AG10803 (cell line): ENCODE measurements around the gene SEPTIN5.
A peak's percentile ranks its signal among the peaks of the same experiment; 100 is the strongest.
"Not testable (repeated sequence)": the region's sequence is repeated elsewhere in the genome, so short reads cannot be mapped to it uniquely, and the experiment has no call there.

ENCODE experiments used
- DNase-seq: peaks from one replicate; pipeline ENCODE4 v3.0.0; 2010; ENCODE audit warnings: low read depth
- H3K4me3 ChIP-seq: 2 replicates; pipeline ENCODE4 v1.5.1; 2011; ENCODE audit warnings: mild to moderate bottlenecking, low read length, control low read depth
- TF ChIP-seq, protein P1 (sequence below): conservative IDR thresholded peaks from 2 replicates; pipeline ENCODE4 v1.5.1; 2011; ENCODE audit warnings: mild to moderate bottlenecking, low read length, control low read depth, inconsistent platforms

Gene SEPTIN5

DNA sequence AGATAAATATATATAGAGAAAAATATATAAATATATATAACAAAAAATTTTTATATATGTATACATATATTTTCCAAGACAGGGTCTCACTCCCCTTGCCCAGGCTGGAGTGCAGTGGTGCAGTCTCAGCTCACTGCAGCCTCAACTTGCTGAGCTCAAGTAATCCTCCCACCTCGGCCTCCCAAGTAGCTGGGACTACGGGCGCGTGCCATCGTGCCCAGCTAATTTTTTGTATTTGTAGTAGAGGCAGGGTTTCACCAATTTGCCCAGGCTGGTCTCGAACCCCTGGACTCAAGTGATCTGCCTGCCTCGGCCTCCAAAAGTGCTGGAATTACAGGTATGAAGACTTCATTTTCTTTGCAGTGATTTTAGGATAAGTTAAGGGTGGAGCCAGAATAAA is 38.9 kb upstream of the SEPTIN5 start:
- H3K4me3 ChIP-seq = no peak overlapping the region
- DNase-seq = no peak
- TF ChIP-seq, protein P1, sequence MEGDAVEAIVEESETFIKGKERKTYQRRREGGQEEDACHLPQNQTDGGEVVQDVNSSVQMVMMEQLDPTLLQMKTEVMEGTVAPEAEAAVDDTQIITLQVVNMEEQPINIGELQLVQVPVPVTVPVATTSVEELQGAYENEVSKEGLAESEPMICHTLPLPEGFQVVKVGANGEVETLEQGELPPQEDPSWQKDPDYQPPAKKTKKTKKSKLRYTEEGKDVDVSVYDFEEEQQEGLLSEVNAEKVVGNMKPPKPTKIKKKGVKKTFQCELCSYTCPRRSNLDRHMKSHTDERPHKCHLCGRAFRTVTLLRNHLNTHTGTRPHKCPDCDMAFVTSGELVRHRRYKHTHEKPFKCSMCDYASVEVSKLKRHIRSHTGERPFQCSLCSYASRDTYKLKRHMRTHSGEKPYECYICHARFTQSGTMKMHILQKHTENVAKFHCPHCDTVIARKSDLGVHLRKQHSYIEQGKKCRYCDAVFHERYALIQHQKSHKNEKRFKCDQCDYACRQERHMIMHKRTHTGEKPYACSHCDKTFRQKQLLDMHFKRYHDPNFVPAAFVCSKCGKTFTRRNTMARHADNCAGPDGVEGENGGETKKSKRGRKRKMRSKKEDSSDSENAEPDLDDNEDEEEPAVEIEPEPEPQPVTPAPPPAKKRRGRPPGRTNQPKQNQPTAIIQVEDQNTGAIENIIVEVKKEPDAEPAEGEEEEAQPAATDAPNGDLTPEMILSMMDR = no peak

DNA sequence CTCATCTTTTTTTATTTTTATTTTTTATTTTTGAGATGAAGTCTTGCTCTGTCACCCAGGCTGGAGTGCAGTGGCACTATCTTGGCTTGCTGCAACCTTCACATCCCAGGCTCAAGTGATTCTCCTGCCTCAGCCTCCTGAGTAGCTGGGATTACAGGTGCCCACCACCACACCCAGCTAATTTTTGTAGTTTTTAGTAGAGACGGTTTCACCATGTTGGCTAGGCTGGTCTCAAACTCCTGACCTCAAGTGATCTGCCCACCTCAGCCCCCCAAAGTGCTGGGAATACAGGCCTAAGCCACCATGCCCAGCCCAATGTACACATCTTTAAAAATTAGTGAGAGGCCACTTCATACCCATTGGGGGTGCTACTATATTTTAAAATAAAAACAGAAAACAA is 37.9 kb upstream of the SEPTIN5 start:
- not testable (repeated sequence) for DNase-seq, H3K4me3 ChIP-seq

DNA sequence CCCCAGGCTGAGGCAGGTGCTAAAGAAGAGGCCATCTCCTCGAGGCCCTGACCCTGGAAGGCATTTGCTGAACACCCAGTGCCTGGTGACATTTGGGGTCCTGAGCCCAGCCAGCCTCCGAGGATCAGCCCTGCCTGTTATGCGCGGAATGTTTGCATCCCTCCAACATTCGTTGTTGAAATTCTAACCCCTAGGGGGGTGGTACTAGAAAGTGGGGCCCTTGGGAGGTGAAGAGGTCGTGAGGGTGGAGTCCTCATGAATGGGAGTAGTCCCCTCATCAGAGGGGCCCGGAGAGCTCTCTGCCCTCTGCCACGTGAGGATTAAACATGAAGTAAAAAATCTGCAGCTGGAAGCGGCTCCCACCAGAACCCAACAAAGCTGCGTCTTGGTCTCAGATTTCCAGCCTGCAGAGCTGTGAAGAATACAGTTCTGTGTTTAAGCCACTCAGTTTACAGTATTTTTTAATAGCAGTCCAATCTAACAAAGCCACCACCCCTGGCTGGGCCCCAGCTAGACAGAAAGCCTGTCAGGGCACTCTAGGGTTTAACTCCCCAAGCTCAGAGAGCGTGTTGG is 35.3 kb upstream of the SEPTIN5 start:
- DNase-seq = no peak
- no peak overlapping the region for H3K4me3 ChIP-seq
- TF ChIP-seq, protein P1 = no peak

DNA sequence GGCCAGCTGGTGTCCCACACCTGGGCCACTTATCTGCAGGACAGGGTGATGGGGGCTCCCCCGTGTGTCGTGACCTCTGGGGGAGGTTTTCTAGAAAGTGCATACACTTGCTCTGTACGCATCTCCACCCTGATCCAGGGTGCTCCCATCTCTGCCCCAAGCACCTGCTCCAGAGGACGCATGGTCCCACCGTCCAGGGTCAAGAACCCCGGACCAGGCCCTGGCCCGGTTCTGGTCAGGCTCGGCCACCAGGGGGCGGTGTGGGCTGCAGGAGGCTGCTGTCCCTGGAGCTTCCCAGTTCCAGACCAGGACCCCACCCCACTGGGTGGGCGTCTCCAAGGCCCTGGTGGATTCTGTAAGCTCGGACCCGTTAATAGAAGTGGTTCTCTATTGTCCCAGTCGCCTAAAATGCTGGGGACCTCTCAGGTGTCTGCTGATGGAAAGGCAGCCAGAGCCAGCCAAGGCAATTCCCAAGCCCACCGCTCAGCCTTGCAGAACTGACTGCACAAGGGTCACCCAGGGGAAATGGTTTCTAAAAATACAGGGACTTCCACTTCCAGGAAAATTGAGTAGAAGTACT is 34.7 kb upstream of the SEPTIN5 start:
- H3K4me3 ChIP-seq = no peak overlapping the region
- TF ChIP-seq, protein P1 = peak; percentile 66
- DNase-seq = peak; percentile 11

DNA sequence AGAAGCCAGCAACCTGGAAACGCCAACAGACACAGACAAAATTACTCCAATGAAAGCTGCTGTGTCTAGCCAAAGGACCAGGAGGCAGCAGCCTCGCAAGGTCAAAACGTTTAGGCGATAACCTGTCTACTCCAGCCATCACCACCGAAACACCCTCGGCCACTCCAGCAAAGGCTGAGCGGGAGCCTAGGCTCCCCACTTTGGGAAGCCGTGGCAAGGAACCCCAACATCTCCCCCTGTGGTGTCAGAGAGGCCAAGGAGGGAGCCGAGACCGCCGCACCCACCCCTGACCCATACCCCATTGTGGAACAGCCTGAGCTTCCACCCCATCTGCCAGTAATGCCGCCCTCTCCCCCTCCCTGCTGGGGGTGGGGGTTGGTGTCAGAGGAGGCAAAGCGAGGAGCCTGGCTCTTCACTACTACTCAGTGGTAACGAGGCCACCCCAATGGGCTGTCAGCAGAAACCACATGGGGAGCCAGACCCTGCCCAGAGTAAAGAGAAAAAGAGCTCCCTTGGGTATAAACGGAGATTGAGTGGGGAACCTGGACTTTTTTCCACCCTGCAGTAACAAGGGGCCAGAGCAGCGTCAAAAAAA is 33.9 kb upstream of the SEPTIN5 start:
- H3K4me3 ChIP-seq = no peak overlapping the region
- TF ChIP-seq, protein P1 = no peak
- DNase-seq = no peak

DNA sequence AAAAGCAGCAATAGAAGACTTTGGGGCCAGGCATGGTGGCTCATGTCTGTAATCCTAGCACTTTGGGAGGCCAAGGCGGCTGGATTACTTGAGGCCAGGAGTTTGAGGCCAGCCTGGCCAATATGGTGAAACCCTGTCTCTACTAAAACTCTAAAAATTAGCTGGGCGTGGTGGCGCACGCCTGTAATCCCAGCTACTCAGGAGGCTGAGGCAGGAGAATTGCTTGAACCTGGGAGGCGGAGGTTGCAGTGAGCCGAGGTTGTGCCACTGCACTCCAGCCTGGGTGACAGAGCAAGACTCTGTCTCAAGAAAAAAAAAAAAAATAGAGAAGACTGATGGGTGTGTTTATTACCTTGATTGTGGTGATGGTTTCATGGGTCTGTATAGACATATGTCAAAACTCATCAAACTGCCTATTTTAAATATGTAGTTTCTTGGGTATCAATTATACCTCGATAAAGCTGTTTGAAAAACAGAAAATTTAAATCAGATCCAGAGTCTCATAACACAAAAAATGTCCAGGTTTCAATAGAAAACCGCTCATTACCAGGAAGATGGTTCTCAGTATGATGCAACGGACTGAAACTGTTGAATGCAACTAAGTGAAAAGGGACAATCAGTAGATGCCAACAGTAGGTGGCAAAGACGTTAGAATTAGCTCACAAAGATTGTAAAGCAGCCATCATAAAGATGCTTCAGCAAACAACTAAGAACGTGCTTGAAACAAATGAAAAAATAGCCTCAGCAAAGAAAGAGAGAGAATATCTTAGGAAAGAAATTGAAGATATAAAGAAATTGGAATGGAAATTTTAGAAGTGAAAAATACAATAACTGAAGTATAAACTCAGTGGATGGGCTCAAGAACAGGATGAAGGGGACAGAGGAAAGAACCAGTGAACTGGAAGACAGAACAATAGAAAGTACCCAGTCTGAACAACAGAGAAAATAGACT is 33.1 kb upstream of the SEPTIN5 start:
- DNase-seq = peak; percentile 15
- TF ChIP-seq, protein P1 = no peak
- no peak overlapping the region for H3K4me3 ChIP-seq

DNA sequence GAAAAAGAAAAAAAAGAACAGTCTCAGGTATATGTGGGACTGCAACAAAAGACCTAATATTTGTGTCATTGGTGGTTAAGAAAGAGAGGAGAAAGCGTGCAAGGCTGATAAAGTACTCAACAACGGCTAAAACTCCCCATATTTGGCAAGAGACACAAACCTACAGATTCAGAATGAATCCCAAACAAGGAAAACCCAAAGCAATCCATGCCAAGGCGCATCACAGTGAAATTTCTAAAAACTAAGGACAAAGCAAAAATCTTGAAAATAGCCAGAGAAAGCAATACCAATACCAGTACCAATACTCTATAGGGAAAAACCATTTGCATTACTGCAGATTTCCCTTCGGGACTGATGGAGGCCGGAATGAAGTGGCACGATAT is 32.4 kb upstream of the SEPTIN5 start:
- TF ChIP-seq, protein P1 = no peak
- no peak overlapping the region for H3K4me3 ChIP-seq
- DNase-seq = no peak
